Subcutaneous adipose tissue (tissue), 4 donors: ENCODE data around the gene UNC5A. TPM values are rescaled to one million over a fixed set of nuclear protein-coding genes. Genes with fewer than 3 reads are reported as not detected.

Source experiments
- total RNA-seq, 4 donors: library from RNA; depleted of rRNA; stranded (reverse); fragments of >200 nt; gene quantifications; one replicate each; pipeline ENCODE4 v1.1.0, GENCODE V29; 2016
- TF ChIP-seq, protein P1 (sequence below): fragments of 450-650 bp; IDR thresholded peaks from one replicate; pipeline ENCODE4 v1.5.1; 2016; ENCODE audit warnings: low read depth, mild to moderate bottlenecking, control low read depth, antibody characterized with exemption, moderate library complexity

The UNC5A gene
- total RNA-seq, 4 donors from 2014 or later, result 0.17 to 0.19 TPM; not detected in 2

DNA sequence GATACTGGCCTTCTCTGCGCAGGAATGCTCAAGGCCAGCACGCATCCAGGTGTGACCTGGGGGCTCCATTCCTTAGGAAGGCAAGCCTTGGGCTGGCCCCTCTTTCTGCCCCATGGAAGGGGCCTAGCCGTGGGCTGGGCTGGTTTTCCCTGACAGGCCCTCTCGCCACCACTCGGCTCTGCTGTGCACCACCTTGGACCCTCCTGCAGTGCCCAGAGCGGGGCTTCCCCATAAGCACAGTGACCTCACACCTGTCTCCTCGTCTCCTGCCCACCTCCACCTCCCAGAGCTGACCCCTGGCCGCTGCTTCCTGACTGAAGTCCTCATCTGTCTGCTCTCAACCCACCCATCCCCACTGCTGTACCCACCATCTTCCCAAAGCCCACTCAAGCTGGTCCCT lies 21.1 kb downstream of the UNC5A start:
- TF ChIP-seq, protein P1, sequence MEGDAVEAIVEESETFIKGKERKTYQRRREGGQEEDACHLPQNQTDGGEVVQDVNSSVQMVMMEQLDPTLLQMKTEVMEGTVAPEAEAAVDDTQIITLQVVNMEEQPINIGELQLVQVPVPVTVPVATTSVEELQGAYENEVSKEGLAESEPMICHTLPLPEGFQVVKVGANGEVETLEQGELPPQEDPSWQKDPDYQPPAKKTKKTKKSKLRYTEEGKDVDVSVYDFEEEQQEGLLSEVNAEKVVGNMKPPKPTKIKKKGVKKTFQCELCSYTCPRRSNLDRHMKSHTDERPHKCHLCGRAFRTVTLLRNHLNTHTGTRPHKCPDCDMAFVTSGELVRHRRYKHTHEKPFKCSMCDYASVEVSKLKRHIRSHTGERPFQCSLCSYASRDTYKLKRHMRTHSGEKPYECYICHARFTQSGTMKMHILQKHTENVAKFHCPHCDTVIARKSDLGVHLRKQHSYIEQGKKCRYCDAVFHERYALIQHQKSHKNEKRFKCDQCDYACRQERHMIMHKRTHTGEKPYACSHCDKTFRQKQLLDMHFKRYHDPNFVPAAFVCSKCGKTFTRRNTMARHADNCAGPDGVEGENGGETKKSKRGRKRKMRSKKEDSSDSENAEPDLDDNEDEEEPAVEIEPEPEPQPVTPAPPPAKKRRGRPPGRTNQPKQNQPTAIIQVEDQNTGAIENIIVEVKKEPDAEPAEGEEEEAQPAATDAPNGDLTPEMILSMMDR, result no peak

DNA sequence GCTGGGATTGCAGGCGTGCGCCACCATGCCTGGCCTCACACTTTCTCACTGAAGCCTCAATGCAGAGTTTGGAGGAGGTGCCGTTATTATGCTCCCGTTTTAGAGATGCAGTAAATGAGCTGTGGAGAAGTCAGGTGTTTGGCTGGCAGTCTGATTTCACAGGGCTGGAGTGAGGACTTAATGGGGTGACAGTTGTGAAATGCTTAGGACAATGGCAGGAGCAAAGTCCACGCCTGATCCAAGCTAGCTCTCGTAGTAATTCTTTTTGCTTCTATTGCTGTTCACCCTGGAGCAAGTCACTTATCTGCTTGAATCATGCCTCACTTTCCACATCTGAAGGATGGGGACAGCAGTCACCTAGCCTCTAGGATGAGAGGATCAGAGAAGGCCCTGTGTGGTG lies 21.8 kb downstream of the UNC5A start:
- TF ChIP-seq, protein P1, result no peak

DNA sequence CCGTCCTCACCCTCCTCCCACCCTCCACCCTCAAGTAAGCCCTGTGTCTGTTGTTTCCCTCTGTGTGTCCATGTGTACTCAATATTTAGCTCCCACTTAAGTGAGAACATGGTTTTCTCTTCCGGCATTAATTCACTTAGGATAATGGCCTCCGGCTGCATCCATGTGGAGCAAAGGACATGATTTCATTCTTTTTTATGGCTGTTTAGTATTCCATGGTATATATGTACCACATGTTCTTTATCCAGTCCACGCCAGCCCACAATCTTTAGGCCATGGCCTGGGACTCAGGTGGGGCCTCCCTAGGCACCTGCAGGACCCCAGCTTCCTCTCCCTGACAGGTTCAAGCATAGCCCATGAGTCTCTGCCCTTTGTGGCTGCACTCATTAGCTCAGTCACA lies 22.9 kb downstream of the UNC5A start:
- TF ChIP-seq, protein P1, result no peak

DNA sequence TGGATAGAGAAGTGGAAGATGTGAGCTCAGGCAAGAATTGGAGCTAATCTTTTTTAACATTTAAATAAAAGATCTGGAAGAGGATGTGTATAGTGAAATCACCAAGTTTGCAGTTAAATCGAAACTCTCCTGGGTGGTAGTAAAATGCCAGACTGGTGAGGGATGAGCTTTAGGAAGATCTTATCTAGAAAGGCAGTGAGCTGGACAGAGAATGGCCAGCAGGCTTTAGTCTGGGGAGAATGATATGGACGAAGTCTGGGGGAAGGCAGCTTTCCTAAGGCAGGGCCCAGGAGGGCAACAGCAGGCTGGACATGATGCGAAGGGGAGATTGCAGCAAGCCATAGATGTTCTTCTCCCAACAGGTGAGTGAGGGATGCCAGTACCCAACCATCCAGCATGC lies 25.6 kb downstream of the UNC5A start:
- TF ChIP-seq, protein P1, result no peak

DNA sequence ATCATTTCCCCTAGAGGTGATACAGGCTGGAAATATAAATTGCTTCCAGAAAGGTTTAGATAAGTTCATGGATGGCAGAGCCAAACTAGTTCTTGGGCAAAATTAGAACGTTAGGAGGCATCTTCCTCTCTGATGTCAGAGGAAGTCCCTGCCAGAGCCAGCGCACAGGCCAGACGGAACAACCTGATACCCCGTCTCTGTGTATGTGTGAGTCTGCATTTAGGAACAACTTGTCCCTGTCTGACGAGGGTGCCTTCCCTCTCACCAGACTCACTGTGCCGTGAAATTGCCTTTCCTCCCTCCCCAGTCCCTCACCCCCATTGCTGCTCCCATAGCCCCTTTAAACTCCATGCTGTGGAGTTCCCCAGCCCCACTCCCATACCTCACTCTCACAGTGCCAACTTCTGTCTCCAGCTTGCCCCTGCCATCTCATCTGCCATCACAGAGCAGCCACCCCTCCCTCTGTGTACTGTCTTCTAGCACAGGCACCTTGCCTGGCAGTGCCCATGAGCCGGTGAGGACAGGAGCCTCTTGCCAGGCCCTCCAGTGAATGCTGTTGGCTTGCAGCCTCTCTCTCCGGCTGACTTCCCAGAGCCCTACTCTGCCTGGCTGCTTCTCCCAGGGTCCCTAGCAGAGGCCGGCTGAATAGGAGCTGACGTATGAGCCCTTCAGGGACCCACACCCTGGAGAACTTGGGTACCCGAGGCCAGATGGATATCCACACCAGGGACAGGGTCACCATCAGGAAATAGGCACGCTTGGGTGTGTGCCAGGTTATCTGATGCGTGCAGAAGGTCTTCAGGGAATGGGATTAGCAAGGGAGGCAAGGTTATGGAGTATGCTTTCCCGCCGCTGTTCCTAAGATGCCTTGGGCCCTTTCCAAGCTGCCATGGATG lies 26.7 kb downstream of the UNC5A start:
- TF ChIP-seq, protein P1, result no peak

DNA sequence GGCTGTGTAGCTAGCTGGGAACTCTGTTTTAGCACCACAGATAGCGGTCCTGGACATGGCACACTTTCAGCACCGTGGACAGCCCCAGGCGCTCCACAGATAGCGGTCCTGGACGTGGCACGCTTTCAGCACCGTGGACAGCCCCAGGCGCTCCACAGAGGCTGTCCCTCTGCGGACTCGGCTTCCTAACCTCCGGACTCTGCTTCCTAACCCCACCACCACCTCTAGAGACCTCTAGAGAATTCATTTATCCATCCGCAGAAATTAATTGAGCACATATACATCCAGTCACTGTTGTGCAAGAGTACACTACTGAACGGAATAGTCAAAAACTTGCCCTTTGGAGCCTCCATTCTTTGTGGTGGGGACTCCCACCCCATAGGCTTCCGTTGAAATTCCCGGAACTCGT lies 27.4 kb downstream of the UNC5A start:
- TF ChIP-seq, protein P1, result no peak

DNA sequence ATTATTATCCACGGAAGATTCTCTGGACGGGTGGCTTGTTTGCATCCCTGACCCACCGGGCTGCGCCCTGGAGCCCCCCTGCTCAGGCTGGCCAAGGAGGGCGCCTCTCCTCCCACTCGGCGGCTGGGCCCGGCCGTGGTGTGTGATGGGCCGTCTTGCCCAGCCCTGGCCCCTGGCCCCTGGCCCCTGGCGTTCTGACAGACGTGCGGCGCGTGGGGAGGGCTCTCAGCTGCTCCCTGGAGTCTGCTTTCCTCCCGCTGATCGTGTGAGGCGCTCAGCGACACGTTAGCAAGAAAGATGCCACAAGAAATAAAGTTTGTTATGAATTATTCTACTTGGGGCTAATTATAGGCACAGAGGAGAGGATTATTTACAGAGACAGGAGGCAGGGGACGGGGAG lies 33.3 kb downstream of the UNC5A start:
- TF ChIP-seq, protein P1, result no peak
